Suprapubic skin (tissue), 4 donors: Measurements from ENCODE around the gene ITGA1. TPM values are rescaled to one million over a fixed set of nuclear protein-coding genes. Genes with fewer than 3 reads are reported as not detected.
"Not testable (repeated sequence)": the region's sequence is repeated elsewhere in the genome, so short reads cannot be mapped to it uniquely, and the experiment has no call there.

Source experiments
- DNase-seq, 2 donors: peaks; one replicate each; pipeline ENCODE4 v3.0.0-alpha.2; 2019; ENCODE audit warnings: low spot score in 2 of 2
- H3K27ac ChIP-seq: fragments of 200-600 bp; sonication (generic); one replicate; pipeline ENCODE4 v1.5.1; 2019
- H3K27me3 ChIP-seq: fragments of 200-600 bp; sonication (generic); one replicate; pipeline ENCODE4 v1.5.1; 2019
- H3K36me3 ChIP-seq: fragments of 200-600 bp; sonication (generic); one replicate; pipeline ENCODE4 v1.5.1; 2019
- H3K4me1 ChIP-seq: fragments of 200-600 bp; sonication (generic); one replicate; pipeline ENCODE4 v1.5.1; 2019
- H3K4me3 ChIP-seq: fragments of 200-600 bp; sonication (generic); one replicate; pipeline ENCODE4 v1.5.1; 2019; ENCODE audit warnings: mild to moderate bottlenecking
- H3K9me3 ChIP-seq: fragments of 200-600 bp; sonication (generic); one replicate; pipeline ENCODE4 v1.5.1; 2019
- CTCF ChIP-seq, 2 donors: fragments of 200-600 bp in 1 of 2; fragments of 450-650 bp in 1 of 2; sonication (generic) in 1 of 2; IDR thresholded peaks; one replicate each; pipeline ENCODE4 v1.5.1; 2016 to 2019; ENCODE audit warnings: antibody characterized with exemption in 2 of 2, mild to moderate bottlenecking in 1 of 2, moderate library complexity in 1 of 2
- EP300 ChIP-seq: sonication (generic); formaldehyde crosslinking; IDR thresholded peaks from one replicate; pipeline ENCODE4 v1.6.1; 2017; ENCODE audit warnings: antibody characterized with exemption
- POLR2A ChIP-seq, 2 donors: fragments of 450-650 bp; IDR thresholded peaks; one replicate each; pipeline ENCODE4 v1.6.1; 2017; ENCODE audit warnings: antibody characterized with exemption in 2 of 2, mild to moderate bottlenecking in 2 of 2, moderate library complexity in 2 of 2
- POLR2AphosphoS5 ChIP-seq, 3 donors: sonication (generic); formaldehyde crosslinking; IDR thresholded peaks; one replicate each; pipeline ENCODE4 v1.6.1; 2017; ENCODE audit warnings: antibody characterized with exemption in 3 of 3
- WGBS: methylation state at CpG from one replicate; pipeline ENCODE4 v1.1.5; 2018; 5-methylcytosine and 5-hydroxymethylcytosine counted together
- total RNA-seq, 4 donors: library from RNA; depleted of rRNA; stranded (reverse); fragments of >200 nt; gene quantifications; one replicate each; pipeline ENCODE4 v1.1.0, GENCODE V29; 2016

The ITGA1 gene
- total RNA-seq, 4 donors from 2014 or later: 2.4 to 9.8 (median 5.9) TPM

GRCh38 chr5:52818360-52818759 lies 30.6 kb downstream of the ITGA1 start:
- H3K27me3 ChIP-seq: no peaks in the 10 kb centered on the region
- DNase-seq: no peak
- no peak overlapping the region for H3K4me3 ChIP-seq
- H3K36me3 ChIP-seq: no peaks in the 10 kb centered on the region
- TF ChIP-seq EP300 (no peak), POLR2AphosphoS5 (IDR thresholded peaks at IDR 0.05) (no peak)
- 97% methylated on average over 1 of the region's 1 CpG for WGBS
- H3K27ac ChIP-seq: no peak overlapping the region
- H3K9me3 ChIP-seq: no peaks in the 10 kb centered on the region
- peaks cover 5% of the 10 kb centered on the region for H3K4me1 ChIP-seq

GRCh38 chr5:52818807-52819206 lies 31.1 kb downstream of the ITGA1 start:
- not testable (repeated sequence) for H3K4me3 ChIP-seq, H3K36me3 ChIP-seq, H3K4me1 ChIP-seq, H3K27me3 ChIP-seq, DNase-seq, H3K27ac ChIP-seq, H3K9me3 ChIP-seq
- WGBS: 86% methylated on average over 3 of the region's 3 CpGs

- H3K4me1 ChIP-seq: no peaks in the 10 kb centered on the region
- H3K27me3 ChIP-seq: no peaks in the 10 kb centered on the region
- H3K27ac ChIP-seq: no peak overlapping the region
- no peak for DNase-seq
- no peaks in the 10 kb centered on the region for H3K36me3 ChIP-seq
- WGBS: 55% methylated on average over 1 of the region's 1 CpG
- no peak overlapping the region for H3K4me3 ChIP-seq
- TF ChIP-seq POLR2A (IDR thresholded peaks at IDR 0.05): no peak
- no peak for TF ChIP-seq POLR2AphosphoS5 (IDR thresholded peaks at IDR 0.05)
- no peak for TF ChIP-seq CTCF (IDR thresholded peaks at IDR 0.05)
- no peak for TF ChIP-seq EP300
- no peaks in the 10 kb centered on the region for H3K9me3 ChIP-seq
Observed at GRCh38 chr5:52821901-52822300, 34.2 kb downstream of the ITGA1 start.

GRCh38 chr5:52822437-52822836 lies 34.7 kb downstream of the ITGA1 start:
- no peak overlapping the region for H3K4me3 ChIP-seq
- 71% methylated on average over 6 of the region's 6 CpGs for WGBS
- H3K36me3 ChIP-seq: no peaks in the 10 kb centered on the region
- TF ChIP-seq EP300 (no peak), CTCF (IDR thresholded peaks at IDR 0.05) (no peak), POLR2A (IDR thresholded peaks at IDR 0.05) (no peak), POLR2AphosphoS5 (IDR thresholded peaks at IDR 0.05) (no peak)
- H3K9me3 ChIP-seq: no peaks in the 10 kb centered on the region
- H3K4me1 ChIP-seq: no peaks in the 10 kb centered on the region
- peak in 1 of 2 donors; percentile 65 for DNase-seq
- H3K27me3 ChIP-seq: no peaks in the 10 kb centered on the region
- no peak overlapping the region for H3K27ac ChIP-seq

- TF ChIP-seq POLR2AphosphoS5 (IDR thresholded peaks at IDR 0.05): no peak
- no peak for TF ChIP-seq CTCF (IDR thresholded peaks at IDR 0.05)
- no peak for TF ChIP-seq POLR2A (IDR thresholded peaks at IDR 0.05)
- TF ChIP-seq EP300: no peak
- Histone ChIP-seq H3K27ac (no peak overlapping the region), H3K9me3 (no peaks in the 10 kb centered on the region), H3K36me3 (no peaks in the 10 kb centered on the region), H3K4me1 (no peaks in the 10 kb centered on the region), H3K4me3 (no peak overlapping the region), H3K27me3 (no peaks in the 10 kb centered on the region)
- no peak for DNase-seq
- 84% methylated on average over 1 of the region's 1 CpG for WGBS
Observed at GRCh38 chr5:52824827-52825226, 37.1 kb downstream of the ITGA1 start.

- no peaks in the 10 kb centered on the region for H3K4me1 ChIP-seq
- 96% methylated on average over 2 of the region's 2 CpGs for WGBS
- no peaks in the 10 kb centered on the region for H3K9me3 ChIP-seq
Observed at GRCh38 chr5:52825826-52826225, 38.1 kb downstream of the ITGA1 start.

More at GRCh38 chr5:52825826-52826225, 38.1 kb downstream of the ITGA1 start:
- no peak for DNase-seq
- H3K36me3 ChIP-seq: no peaks in the 10 kb centered on the region
- H3K4me3 ChIP-seq: no peak overlapping the region
- no peaks in the 10 kb centered on the region for H3K27me3 ChIP-seq
- H3K27ac ChIP-seq: no peak overlapping the region
- TF ChIP-seq POLR2A (IDR thresholded peaks at IDR 0.05) (no peak), CTCF (IDR thresholded peaks at IDR 0.05) (no peak)
